HUES48 (cell line): ENCODE measurements around the gene PCNX1.

Experiments
- H3K27ac ChIP-seq: one replicate; pipeline ENCODE4 v1.7.0; 2013; ENCODE audit warnings: low read depth, low read length, inconsistent platforms
- H3K27me3 ChIP-seq: 2 replicates; pipeline ENCODE4 v1.6.1; 2013; ENCODE audit warnings: mild to moderate bottlenecking, low read length; ENCODE audit not compliant: control insufficient read depth, insufficient read depth
- H3K36me3 ChIP-seq: 2 replicates; pipeline ENCODE4 v1.6.1; 2013; ENCODE audit warnings: low read length; ENCODE audit not compliant: control insufficient read depth, insufficient read depth
- H3K4me1 ChIP-seq: 2 replicates; pipeline ENCODE4 v1.6.1; 2013; ENCODE audit warnings: mild to moderate bottlenecking, low read length; ENCODE audit not compliant: control insufficient read depth, insufficient read depth
- H3K4me3 ChIP-seq: 2 replicates; pipeline ENCODE4 v1.5.1; 2013; ENCODE audit warnings: mild to moderate bottlenecking, low read depth, low read length
- H3K9ac ChIP-seq: 2 replicates; pipeline ENCODE4 v1.6.1; 2013; ENCODE audit warnings: mild to moderate bottlenecking, low read depth, low read length, moderate library complexity
- H3K9me3 ChIP-seq: 2 replicates; pipeline ENCODE4 v1.6.1; 2013; ENCODE audit warnings: low read length; ENCODE audit not compliant: control insufficient read depth, insufficient read depth

PCNX1 gene

GRCh38 chr14:70904373-70904772 is 2.9 kb upstream of the PCNX1 start:
- no peak overlapping the region for H3K4me3 ChIP-seq
- H3K9ac ChIP-seq: no peak overlapping the region
- H3K27ac ChIP-seq: no peak overlapping the region
- peaks cover 7% of the 10 kb centered on the region for H3K4me1 ChIP-seq
- no peaks in the 10 kb centered on the region for H3K36me3 ChIP-seq
- H3K9me3 ChIP-seq: no peaks in the 10 kb centered on the region
- H3K27me3 ChIP-seq: no peaks in the 10 kb centered on the region

DNA sequence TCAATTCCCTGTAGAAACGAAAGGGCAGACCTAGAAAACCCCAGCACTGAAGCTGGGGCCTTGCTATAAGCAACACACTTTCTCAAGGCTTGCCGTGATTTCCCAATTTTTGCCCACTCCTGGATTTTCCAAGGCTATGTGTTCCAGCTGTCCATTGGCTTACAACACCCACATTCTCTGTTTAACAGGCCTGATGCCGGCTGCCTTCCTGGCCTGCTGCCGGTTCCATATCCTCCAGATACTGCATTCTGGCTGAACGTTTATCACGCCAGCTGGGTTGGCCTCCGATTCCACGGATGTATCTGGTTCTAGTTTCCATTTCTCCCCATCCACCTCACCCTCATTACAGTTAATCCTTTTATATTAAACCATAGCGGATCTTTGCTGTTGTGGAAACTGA is 2.0 kb upstream of the PCNX1 start:
- Histone ChIP-seq H3K9me3 (no peaks in the 10 kb centered on the region), H3K4me3 (no peak overlapping the region), H3K27ac (no peak overlapping the region)

GRCh38 chr14:70906793-70907175 is 475 bp upstream of the PCNX1 start:
- peak overlapping the region; percentile 90 for H3K4me3 ChIP-seq
- no peak overlapping the region for H3K27ac ChIP-seq
- H3K4me1 ChIP-seq: peaks cover 18% of the 10 kb centered on the region
- H3K9me3 ChIP-seq: no peaks in the 10 kb centered on the region
- H3K9ac ChIP-seq: peak overlapping the region; percentile 57
- H3K36me3 ChIP-seq: no peaks in the 10 kb centered on the region
- no peaks in the 10 kb centered on the region for H3K27me3 ChIP-seq

More for the DNA sequence above, 2.0 kb upstream of the PCNX1 start:
- peaks cover 12% of the 10 kb centered on the region for H3K4me1 ChIP-seq
- no peaks in the 10 kb centered on the region for H3K36me3 ChIP-seq
- no peaks in the 10 kb centered on the region for H3K27me3 ChIP-seq
- no peak overlapping the region for H3K9ac ChIP-seq

- Histone ChIP-seq H3K4me1 (peaks cover 28% of the 10 kb centered on the region), H3K9ac (peak overlapping the region; percentile 89), H3K4me3 (peak overlapping the region; percentile 90)
Measured at GRCh38 chr14:70907996-70908934, 1.0 kb downstream of the PCNX1 start.

GRCh38 chr14:70908935-70909641 is 1.8 kb downstream of the PCNX1 start:
- Histone ChIP-seq H3K9ac (peak overlapping the region; percentile 89), H3K4me3 (peak overlapping the region; percentile 90), H3K27me3 (no peaks in the 10 kb centered on the region), H3K4me1 (peaks cover 33% of the 10 kb centered on the region), H3K36me3 (no peaks in the 10 kb centered on the region), H3K9me3 (no peaks in the 10 kb centered on the region), H3K27ac (peak overlapping the region; percentile 92)

More at GRCh38 chr14:70907996-70908934, 1.0 kb downstream of the PCNX1 start:
- Histone ChIP-seq H3K9me3 (no peaks in the 10 kb centered on the region), H3K36me3 (no peaks in the 10 kb centered on the region), H3K27ac (peak overlapping the region; percentile 92), H3K27me3 (no peaks in the 10 kb centered on the region)

- Histone ChIP-seq H3K36me3 (no peaks in the 10 kb centered on the region), H3K9ac (no peak overlapping the region), H3K4me3 (peak overlapping the region; percentile 90; the same call in 1 of the 2 replicates), H3K9me3 (no peaks in the 10 kb centered on the region), H3K27me3 (no peaks in the 10 kb centered on the region), H3K4me1 (peaks cover 35% of the 10 kb centered on the region), H3K27ac (no peak overlapping the region)
Measured at GRCh38 chr14:70909733-70910614, 2.7 kb downstream of the PCNX1 start.

DNA sequence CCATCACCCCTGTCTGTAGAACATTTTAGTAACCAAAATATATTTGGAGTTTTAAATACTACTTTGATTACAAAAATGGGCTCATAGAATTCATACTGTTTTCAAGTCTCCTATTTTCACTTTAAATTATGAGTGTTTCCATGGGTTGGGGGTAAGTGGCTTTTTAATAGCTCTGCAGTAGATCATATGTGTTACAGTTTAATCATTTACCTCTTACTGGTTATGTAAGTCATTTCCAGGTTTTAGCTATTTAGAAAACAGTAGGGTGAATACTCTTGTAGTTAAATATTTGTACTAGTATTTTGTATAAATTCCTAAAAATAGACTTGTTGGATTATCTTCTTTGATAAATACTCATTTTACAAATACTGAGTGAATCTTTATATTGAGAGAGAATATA is 8.2 kb downstream of the PCNX1 start:
- H3K4me1 ChIP-seq: peaks cover 25% of the 10 kb centered on the region
- H3K4me3 ChIP-seq: no peak overlapping the region
- no peaks in the 10 kb centered on the region for H3K9me3 ChIP-seq
- no peaks in the 10 kb centered on the region for H3K27me3 ChIP-seq
- no peak overlapping the region for H3K9ac ChIP-seq
- peaks cover 5% of the 10 kb centered on the region; the same call in 1 of the 2 replicates for H3K36me3 ChIP-seq
- no peak overlapping the region for H3K27ac ChIP-seq

DNA sequence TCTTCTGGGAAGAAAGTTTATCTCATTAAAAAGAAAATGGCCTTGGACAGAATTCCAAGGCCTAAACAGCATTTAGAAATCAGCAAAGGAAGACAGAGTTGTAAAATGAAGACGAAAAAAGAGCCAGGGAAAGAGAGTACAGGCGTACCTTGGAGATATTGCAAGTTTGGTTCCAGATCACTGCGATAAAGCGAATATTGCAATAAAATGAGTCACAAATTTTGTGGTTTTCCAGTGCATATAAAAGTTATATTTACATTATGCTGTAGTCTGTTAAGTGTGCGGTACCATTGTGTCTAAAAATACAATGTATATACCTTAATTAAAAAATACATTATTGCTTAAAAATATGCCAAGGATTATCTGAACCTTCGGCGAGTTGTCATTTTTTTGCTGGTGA is 9.0 kb downstream of the PCNX1 start:
- H3K9ac ChIP-seq: no peak overlapping the region
- H3K27ac ChIP-seq: no peak overlapping the region
- H3K36me3 ChIP-seq: peaks cover 5% of the 10 kb centered on the region; the same call in 1 of the 2 replicates
- H3K27me3 ChIP-seq: no peaks in the 10 kb centered on the region
- peaks cover 21% of the 10 kb centered on the region for H3K4me1 ChIP-seq
- H3K4me3 ChIP-seq: no peak overlapping the region
- no peaks in the 10 kb centered on the region for H3K9me3 ChIP-seq

DNA sequence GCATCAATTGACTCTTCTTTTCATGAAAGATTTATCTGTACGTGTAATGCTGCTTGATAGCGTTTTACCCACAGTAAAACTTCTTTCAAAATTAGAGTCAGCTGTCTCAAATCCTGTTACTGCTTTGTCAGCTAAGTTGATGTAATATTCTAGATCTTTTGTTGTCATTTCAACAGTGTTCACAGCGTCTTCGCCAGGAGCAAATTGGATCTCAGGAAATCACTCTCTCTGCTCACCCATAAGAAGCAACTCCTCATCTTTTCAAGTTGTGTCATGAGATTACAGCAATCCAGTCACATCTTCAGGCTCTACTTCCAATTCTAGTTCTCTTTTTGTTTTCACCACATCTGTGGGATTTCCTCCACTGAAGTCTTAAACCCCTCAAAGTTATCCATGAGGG is 9.5 kb downstream of the PCNX1 start:
- Histone ChIP-seq H3K4me1 (peaks cover 21% of the 10 kb centered on the region), H3K36me3 (peaks cover 5% of the 10 kb centered on the region; the same call in 1 of the 2 replicates), H3K9me3 (no peaks in the 10 kb centered on the region)

GRCh38 chr14:70917633-70918032 is 10.4 kb downstream of the PCNX1 start:
- Histone ChIP-seq H3K4me3 (no peak overlapping the region), H3K9ac (no peak overlapping the region), H3K4me1 (peaks cover 15% of the 10 kb centered on the region; the same call in 1 of the 2 replicates), H3K9me3 (no peaks in the 10 kb centered on the region), H3K27me3 (no peaks in the 10 kb centered on the region), H3K36me3 (peaks cover 5% of the 10 kb centered on the region; the same call in 1 of the 2 replicates), H3K27ac (no peak overlapping the region)

More for the DNA sequence above, 9.5 kb downstream of the PCNX1 start:
- Histone ChIP-seq H3K27ac (no peak overlapping the region), H3K27me3 (no peaks in the 10 kb centered on the region), H3K4me3 (no peak overlapping the region), H3K9ac (no peak overlapping the region)
